K562 (cell line): Measurements from ENCODE around the gene LRIT3. TPM values are rescaled to one million over a fixed set of nuclear protein-coding genes. Genes with fewer than 3 reads are reported as not detected.

Source experiments
- HNRNPK ChIP-seq: fragments of 200-400 bp; formaldehyde crosslinking; IDR thresholded peaks from one replicate; pipeline ENCODE4 v1.6.1; 2018; ENCODE audit warnings: mild to moderate bottlenecking, low read depth, low read length; ENCODE audit not compliant: poor library complexity, severe bottlenecking
- NR1H2 ChIP-seq: sonication (generic); formaldehyde crosslinking; IDR thresholded peaks from 2 replicates; pipeline ENCODE4 v1.4.0; 2020; ENCODE audit warnings: mild to moderate bottlenecking, missing genetic modification reagents
- UBTF ChIP-seq, 2 experiments: IDR thresholded peaks; 2 replicates each; pipeline ENCODE4 v1.6.1; 2012; ENCODE audit warnings: improper control_type of control experiment in 2 of 2, low read depth in 2 of 2, low read length in 2 of 2, borderline replicate concordance in 1 of 2
- polyA plus RNA-seq, 8 experiments: library from polyadenylated mRNA; depleted of rRNA in 4 of 8; stranded (reverse) in 5 of 8; unstranded in 3 of 8; fragments of >200 nt; fragmentation: Nextera tagmentation in 2 of 8; fragmentation: Illumina TruSeq in 1 of 8; extraction: Ambion mirVana in 2 of 8; extraction: Trizol in 1 of 8; gene quantifications; 2 replicates each; pipeline versions ENCODE4 v1.2.1 to v1.2.3, GENCODE V29; 2011 to 2014; ENCODE audit warnings: inconsistent platforms in 1 of 8, missing spikeins in 1 of 8
- total RNA-seq, 7 experiments: library from RNA; depleted of rRNA in 6 of 7; stranded (reverse); fragments of >200 nt in 6 of 7; fragmentation: Illumina TruSeq in 2 of 7; extraction: Trizol in 2 of 7; gene quantifications; 2 replicates each; pipeline versions ENCODE4 v1.2.1 to v1.2.3, GENCODE V29; 2011 to 2021; ENCODE audit warnings: low replicate concordance in 1 of 7
- TF ChIP-seq, protein P1 (sequence below): fragments of 450-650 bp; IDR thresholded peaks from 2 replicates; pipeline ENCODE4 v1.6.1; 2017; ENCODE audit warnings: antibody characterized with exemption, mild to moderate bottlenecking

LRIT3 gene
- total and polyA plus RNA-seq, 9 of the 15 experiments (the other 6 are each of a cell fraction or from before 2014, with no cell fraction given): 0.04 to 0.10 (median 0.04) TPM; not detected in 4

GRCh38 chr4:109861271-109861670 is 13.4 kb downstream of the LRIT3 start (continued):
- TF ChIP-seq UBTF (IDR thresholded peaks at IDR 0.05; ENCODE audit: borderline replicate concordance in 1 of 2, low read depth in 2 of 2, low read length in 2 of 2): no peak
- no peak for TF ChIP-seq HNRNPK
- TF ChIP-seq, protein P1, sequence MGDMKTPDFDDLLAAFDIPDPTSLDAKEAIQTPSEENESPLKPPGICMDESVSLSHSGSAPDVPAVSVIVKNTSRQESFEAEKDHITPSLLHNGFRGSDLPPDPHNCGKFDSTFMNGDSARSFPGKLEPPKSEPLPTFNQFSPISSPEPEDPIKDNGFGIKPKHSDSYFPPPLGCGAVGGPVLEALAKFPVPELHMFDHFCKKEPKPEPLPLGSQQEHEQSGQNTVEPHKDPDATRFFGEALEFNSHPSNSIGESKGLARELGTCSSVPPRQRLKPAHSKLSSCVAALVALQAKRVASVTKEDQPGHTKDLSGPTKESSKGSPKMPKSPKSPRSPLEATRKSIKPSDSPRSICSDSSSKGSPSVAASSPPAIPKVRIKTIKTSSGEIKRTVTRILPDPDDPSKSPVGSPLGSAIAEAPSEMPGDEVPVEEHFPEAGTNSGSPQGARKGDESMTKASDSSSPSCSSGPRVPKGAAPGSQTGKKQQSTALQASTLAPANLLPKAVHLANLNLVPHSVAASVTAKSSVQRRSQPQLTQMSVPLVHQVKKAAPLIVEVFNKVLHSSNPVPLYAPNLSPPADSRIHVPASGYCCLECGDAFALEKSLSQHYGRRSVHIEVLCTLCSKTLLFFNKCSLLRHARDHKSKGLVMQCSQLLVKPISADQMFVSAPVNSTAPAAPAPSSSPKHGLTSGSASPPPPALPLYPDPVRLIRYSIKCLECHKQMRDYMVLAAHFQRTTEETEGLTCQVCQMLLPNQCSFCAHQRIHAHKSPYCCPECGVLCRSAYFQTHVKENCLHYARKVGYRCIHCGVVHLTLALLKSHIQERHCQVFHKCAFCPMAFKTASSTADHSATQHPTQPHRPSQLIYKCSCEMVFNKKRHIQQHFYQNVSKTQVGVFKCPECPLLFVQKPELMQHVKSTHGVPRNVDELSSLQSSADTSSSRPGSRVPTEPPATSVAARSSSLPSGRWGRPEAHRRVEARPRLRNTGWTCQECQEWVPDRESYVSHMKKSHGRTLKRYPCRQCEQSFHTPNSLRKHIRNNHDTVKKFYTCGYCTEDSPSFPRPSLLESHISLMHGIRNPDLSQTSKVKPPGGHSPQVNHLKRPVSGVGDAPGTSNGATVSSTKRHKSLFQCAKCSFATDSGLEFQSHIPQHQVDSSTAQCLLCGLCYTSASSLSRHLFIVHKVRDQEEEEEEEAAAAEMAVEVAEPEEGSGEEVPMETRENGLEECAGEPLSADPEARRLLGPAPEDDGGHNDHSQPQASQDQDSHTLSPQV: no peak
- no peak for TF ChIP-seq NR1H2
- TF ChIP-seq, all 486 proteins: peak for 2
